Measurements from ENCODE around the gene SEMA4C. TPM values are rescaled to one million over a fixed set of nuclear protein-coding genes. Genes with fewer than 3 reads are reported as not detected.

SEMA4C gene
- total RNA-seq, 3 donors from 2014 or later: 7.5 to 9.7 (median 9.0) TPM

DNA sequence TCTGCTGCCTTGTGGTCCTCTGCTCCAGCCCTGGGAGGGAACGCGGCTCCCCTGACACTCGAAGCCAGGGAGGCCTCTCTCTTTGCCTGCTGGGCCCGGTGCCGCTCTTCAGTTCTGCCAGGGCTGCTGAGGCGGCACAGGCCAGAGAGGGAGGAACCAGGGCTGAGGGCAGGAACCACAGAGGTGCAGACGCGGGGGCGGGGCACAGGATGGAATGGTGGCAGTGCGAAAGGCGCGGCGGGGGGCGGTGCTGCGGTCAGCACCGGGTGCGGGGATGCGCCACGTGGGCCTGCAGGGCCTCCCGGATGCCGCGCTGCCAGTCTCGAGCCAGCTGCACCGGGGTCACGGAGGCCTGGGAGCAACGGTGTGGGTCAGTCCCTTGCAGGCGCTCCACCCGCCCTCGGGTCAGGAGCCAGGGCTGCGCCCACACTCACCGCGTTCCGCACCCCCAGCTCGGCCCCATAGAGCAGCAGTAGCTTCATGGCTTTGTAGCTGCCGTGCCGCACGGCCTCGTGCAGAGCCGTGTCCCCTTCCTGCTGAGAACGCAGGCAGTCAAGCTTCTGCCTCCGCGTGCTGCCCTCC lies 30.5 kb downstream of the SEMA4C start:
- Mint-ChIP-seq H3K9me3 (no peaks in the 10 kb centered on the region), H3K4me1 (ENCODE audit: low read depth) (peaks cover 12% of the 10 kb centered on the region), H3K36me3 (ENCODE audit: insufficient read depth) (peaks cover 3% of the 10 kb centered on the region), H3K27me3 (ENCODE audit: low read depth) (no peaks in the 10 kb centered on the region), H3K4me3 (peak overlapping the region; percentile 24)
- DNase-seq (peak; percentile 69), ATAC-seq (peak; percentile 89 to 91)

DNA sequence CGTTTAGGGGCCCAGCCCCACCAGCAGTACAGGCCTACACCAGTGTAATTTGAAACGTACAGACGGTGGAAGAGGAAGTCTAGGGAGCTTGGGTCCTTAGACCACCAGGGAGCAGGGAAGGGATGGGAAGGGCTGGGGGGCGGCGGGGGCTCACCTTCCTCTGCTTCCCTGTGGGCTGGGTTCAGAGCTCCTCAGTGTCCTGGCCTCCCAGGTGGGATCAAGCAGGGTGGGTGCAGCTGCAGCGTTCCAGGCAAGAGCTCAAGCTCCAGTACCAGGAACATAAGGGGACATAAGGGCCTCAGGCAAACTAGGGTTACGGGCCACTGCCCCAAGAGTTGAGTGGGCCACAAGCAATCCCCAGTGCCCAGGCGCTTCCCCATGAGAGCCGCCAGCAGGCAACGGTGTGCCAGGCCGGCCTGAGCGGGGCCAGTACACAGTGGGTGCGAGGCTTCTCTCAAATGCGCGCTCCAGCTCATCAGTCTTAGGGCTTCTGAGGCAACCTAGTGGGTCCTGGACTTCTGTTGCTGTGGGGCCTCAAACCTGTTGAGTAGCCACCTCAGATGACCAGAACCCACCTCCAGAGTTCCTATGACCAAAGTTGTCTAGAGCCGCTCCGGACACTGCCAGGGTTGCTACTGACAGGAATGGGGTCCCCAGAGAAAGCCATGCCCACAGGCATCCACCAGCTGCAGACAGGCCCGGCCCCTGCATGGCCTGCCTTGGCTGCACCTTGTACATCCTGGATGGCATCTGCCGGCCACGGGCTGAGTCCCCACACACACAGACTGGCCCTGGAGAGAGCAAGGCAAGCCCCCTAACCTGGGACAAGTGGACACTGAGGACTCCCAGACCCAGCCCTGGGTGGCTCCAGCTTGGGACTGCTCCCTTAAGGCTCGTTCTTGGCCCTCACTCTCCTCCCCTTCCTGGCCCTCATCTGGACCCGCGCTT lies 31.3 kb downstream of the SEMA4C start:
- no peaks in the 10 kb centered on the region for H3K9me3 Mint-ChIP-seq
- H3K4me1 Mint-ChIP-seq (ENCODE audit: low read depth): peaks cover 12% of the 10 kb centered on the region
- peaks cover 4% of the 10 kb centered on the region for H3K36me3 Mint-ChIP-seq (ENCODE audit: insufficient read depth)
- ATAC-seq (peak in 1 of 2 donors; percentile 8), DNase-seq (no peak)
- no peak overlapping the region for H3K4me3 Mint-ChIP-seq
- no peaks in the 10 kb centered on the region for H3K27me3 Mint-ChIP-seq (ENCODE audit: low read depth)

GRCh38 chr2:96837575-96837974 lies 32.3 kb downstream of the SEMA4C start:
- no peak overlapping the region for H3K4me3 Mint-ChIP-seq

GRCh38 chr2:96835830-96836229 lies 34.0 kb downstream of the SEMA4C start:
- Mint-ChIP-seq H3K4me3 (no peak overlapping the region), H3K27me3 (ENCODE audit: low read depth) (no peaks in the 10 kb centered on the region), H3K36me3 (ENCODE audit: insufficient read depth) (peaks cover 17% of the 10 kb centered on the region), H3K9me3 (no peaks in the 10 kb centered on the region), H3K4me1 (ENCODE audit: low read depth) (peaks cover 12% of the 10 kb centered on the region)
- ATAC-seq (no peak), DNase-seq (no peak)

More at GRCh38 chr2:96837575-96837974, 32.3 kb downstream of the SEMA4C start:
- Mint-ChIP-seq H3K9me3 (no peaks in the 10 kb centered on the region), H3K36me3 (ENCODE audit: insufficient read depth) (peaks cover 8% of the 10 kb centered on the region), H3K27me3 (ENCODE audit: low read depth) (no peaks in the 10 kb centered on the region), H3K4me1 (ENCODE audit: low read depth) (peaks cover 12% of the 10 kb centered on the region)
- no peak for DNase-seq
- ATAC-seq: no peak

DNA sequence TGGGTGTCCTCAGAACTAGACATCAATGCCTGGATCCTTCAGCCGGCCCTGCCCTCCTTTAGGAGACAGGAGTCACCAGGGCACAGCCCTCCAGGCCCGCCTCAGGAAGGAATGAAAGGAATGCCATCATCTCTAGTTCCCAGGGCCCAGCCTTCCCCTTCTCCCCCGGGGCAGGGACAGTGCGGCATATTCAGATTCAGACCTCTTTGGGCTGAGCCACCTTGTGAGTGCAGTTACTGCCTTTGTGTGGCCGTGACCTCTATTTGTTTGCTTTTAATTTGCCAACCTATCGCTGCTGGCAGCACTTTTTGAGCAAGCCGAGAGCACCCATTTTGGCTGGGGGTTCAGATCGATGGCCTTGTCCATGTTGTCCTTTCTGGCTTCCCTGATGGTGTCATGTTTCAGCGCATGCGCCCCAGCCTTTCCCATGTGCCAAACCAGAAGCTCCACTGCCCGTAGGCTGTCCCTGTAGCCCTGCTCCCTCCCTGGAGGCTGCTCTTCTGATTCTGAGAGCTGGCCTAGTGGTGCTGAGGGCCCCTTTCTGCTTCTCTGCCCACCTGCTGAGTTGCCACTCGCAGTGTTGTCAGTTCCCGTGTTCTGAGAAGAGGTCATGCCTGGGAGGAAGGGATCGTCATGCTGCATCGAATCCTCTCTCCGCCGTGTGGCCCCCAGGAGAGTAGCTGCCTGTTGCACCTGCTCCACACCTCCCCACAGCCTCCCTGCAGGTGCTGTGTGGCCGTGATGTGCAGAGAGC lies 36.9 kb downstream of the SEMA4C start:
- peaks cover 1% of the 10 kb centered on the region for H3K4me1 Mint-ChIP-seq (ENCODE audit: low read depth)
- DNase-seq: no peak
- H3K27me3 Mint-ChIP-seq (ENCODE audit: low read depth): no peaks in the 10 kb centered on the region
- peaks cover 37% of the 10 kb centered on the region for H3K36me3 Mint-ChIP-seq (ENCODE audit: insufficient read depth)
- H3K4me3 Mint-ChIP-seq: no peak overlapping the region
- H3K9me3 Mint-ChIP-seq: no peaks in the 10 kb centered on the region
- no peak for ATAC-seq

- Mint-ChIP-seq H3K4me1 (ENCODE audit: low read depth) (no peaks in the 10 kb centered on the region), H3K4me3 (no peak overlapping the region), H3K27me3 (ENCODE audit: low read depth) (no peaks in the 10 kb centered on the region), H3K36me3 (ENCODE audit: insufficient read depth) (peaks cover 40% of the 10 kb centered on the region), H3K9me3 (no peaks in the 10 kb centered on the region)
- DNase-seq (no peak), ATAC-seq (no peak)
Observed at GRCh38 chr2:96832408-96832753, 37.5 kb downstream of the SEMA4C start.

GRCh38 chr2:96831679-96832078 lies 38.2 kb downstream of the SEMA4C start:
- ATAC-seq (no peak), DNase-seq (no peak)
- no peak overlapping the region for H3K4me3 Mint-ChIP-seq
- H3K36me3 Mint-ChIP-seq (ENCODE audit: insufficient read depth): peaks cover 40% of the 10 kb centered on the region
- no peaks in the 10 kb centered on the region for H3K4me1 Mint-ChIP-seq (ENCODE audit: low read depth)
- H3K9me3 Mint-ChIP-seq: no peaks in the 10 kb centered on the region
- no peaks in the 10 kb centered on the region for H3K27me3 Mint-ChIP-seq (ENCODE audit: low read depth)

GRCh38 chr2:96830044-96830562 lies 39.8 kb downstream of the SEMA4C start:
- DNase-seq (no peak), ATAC-seq (no peak)
- Mint-ChIP-seq H3K36me3 (ENCODE audit: insufficient read depth) (peaks cover 39% of the 10 kb centered on the region), H3K4me1 (ENCODE audit: low read depth) (no peaks in the 10 kb centered on the region), H3K27me3 (ENCODE audit: low read depth) (no peaks in the 10 kb centered on the region), H3K9me3 (no peaks in the 10 kb centered on the region), H3K4me3 (no peak overlapping the region)

DNA sequence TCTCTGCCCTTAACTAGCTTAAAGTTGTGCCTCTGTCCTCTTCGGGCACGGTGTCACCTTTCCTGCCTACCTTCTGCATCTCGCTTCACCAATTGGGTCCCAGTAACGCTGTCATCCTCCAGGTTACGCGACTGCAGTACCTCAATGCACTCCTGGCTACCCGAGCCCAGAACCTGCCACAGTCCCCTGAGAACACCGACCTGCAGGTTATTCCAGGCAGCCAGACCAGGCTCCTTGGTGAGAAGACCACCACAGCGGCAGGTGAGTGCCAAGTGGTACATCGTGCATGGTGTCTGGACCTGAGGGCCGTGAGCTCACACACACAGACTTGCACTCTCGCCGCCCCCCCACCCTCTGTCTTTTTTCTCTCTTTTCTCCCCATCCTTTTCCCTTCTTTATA lies 41.0 kb downstream of the SEMA4C start:
- Mint-ChIP-seq H3K36me3 (ENCODE audit: insufficient read depth) (peaks cover 40% of the 10 kb centered on the region), H3K4me3 (no peak overlapping the region), H3K9me3 (no peaks in the 10 kb centered on the region), H3K27me3 (ENCODE audit: low read depth) (no peaks in the 10 kb centered on the region), H3K4me1 (ENCODE audit: low read depth) (no peaks in the 10 kb centered on the region)
- no peak for DNase-seq
- ATAC-seq: no peak

DNA sequence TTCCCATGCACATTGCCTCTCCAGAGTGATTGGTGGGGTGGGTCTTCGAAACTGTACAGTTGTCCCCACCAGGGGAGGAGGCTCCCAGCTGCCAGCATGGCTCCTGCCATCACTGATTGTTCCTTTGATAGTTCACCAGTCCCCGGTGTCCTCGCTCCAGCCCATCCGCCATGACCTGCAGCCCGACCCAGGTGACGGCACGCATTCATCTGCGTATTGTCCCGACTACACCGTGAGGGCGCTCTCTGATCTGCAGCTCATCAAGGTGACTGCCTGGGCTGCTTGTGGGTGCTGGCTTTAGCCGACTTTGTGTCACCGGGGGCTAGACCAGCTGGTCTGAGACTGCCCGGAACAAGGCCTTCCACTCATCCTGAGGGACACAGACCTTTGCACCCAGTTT lies 41.4 kb downstream of the SEMA4C start:
- H3K27me3 Mint-ChIP-seq (ENCODE audit: low read depth): no peaks in the 10 kb centered on the region
- no peak overlapping the region for H3K4me3 Mint-ChIP-seq
- ATAC-seq: no peak
- H3K4me1 Mint-ChIP-seq (ENCODE audit: low read depth): no peaks in the 10 kb centered on the region
- DNase-seq: no peak
- H3K9me3 Mint-ChIP-seq: no peaks in the 10 kb centered on the region
- peaks cover 37% of the 10 kb centered on the region for H3K36me3 Mint-ChIP-seq (ENCODE audit: insufficient read depth)

DNA sequence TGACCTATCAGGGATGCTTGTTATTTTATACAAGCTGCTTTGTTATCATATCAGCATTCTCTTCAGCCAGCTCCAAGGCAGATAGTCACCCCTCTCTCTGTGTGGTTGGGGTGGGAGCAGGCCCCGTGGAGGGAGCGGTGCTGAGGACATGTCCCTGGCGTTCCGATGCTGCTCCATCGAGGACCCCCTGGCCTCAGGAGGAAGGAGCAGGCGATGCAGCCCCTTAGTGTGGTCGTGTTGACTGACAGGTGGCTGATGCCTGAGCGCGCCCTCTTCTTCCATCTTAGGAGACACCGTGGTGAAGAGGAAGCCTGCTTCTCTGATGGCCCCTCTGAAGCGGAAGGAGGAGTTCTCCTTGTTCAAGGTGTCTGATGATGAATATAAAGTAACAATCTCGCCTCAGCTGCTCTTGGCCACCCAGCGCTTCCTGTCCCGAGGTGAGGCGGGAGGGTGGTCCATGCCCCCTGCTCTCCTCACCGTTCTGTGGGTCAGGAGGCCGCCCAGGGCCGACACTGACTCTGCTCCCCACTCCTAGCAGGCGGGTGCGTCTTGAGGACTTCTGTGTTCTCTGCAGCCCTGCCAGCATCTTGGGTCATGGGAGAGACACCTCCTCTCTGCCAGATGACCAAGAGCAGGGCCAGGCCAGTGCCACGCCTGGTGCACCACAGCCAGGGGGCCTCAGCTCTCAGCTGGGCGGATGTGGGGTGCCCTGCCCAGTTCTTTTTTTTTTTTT lies 43.2 kb downstream of the SEMA4C start:
- Mint-ChIP-seq H3K36me3 (ENCODE audit: insufficient read depth) (peaks cover 28% of the 10 kb centered on the region), H3K9me3 (no peaks in the 10 kb centered on the region), H3K4me1 (ENCODE audit: low read depth) (peaks cover 2% of the 10 kb centered on the region), H3K27me3 (ENCODE audit: low read depth) (no peaks in the 10 kb centered on the region), H3K4me3 (no peak overlapping the region)
- ATAC-seq (no peak), DNase-seq (no peak)

- H3K36me3 Mint-ChIP-seq (ENCODE audit: insufficient read depth): peaks cover 21% of the 10 kb centered on the region
- DNase-seq: no peak
- H3K4me1 Mint-ChIP-seq (ENCODE audit: low read depth): peaks cover 18% of the 10 kb centered on the region
- no peak overlapping the region for H3K4me3 Mint-ChIP-seq
- no peaks in the 10 kb centered on the region for H3K27me3 Mint-ChIP-seq (ENCODE audit: low read depth)
- no peak for ATAC-seq
- no peaks in the 10 kb centered on the region for H3K9me3 Mint-ChIP-seq
Observed at GRCh38 chr2:96825057-96825456, 44.8 kb downstream of the SEMA4C start.

GRCh38 chr2:96824079-96824870 lies 45.6 kb downstream of the SEMA4C start:
- no peaks in the 10 kb centered on the region for H3K27me3 Mint-ChIP-seq (ENCODE audit: low read depth)
- ATAC-seq (peak in 1 of 2 donors; percentile 28), DNase-seq (no peak)
- peaks cover 26% of the 10 kb centered on the region for H3K4me1 Mint-ChIP-seq (ENCODE audit: low read depth)
- H3K9me3 Mint-ChIP-seq: no peaks in the 10 kb centered on the region
- peaks cover 16% of the 10 kb centered on the region for H3K36me3 Mint-ChIP-seq (ENCODE audit: insufficient read depth)
- no peak overlapping the region for H3K4me3 Mint-ChIP-seq
